Uterus (tissue), 2 donors: ENCODE results near the gene OBP2A.

Experiments used
- POLR2A ChIP-seq, 2 donors: fragments of 450-650 bp; IDR thresholded peaks; one replicate each; pipeline ENCODE4 v1.6.1; 2016; ENCODE audit warnings: antibody characterized with exemption in 2 of 2, mild to moderate bottlenecking in 1 of 2, moderate library complexity in 1 of 2
- TF ChIP-seq, protein P1 (sequence below), 4 experiments: fragments of 200-600 bp in 2 of 4; fragments of 450-650 bp in 2 of 4; sonication (generic) in 2 of 4; IDR thresholded peaks; one replicate each; pipeline ENCODE4 v1.5.1; 2016 to 2019; ENCODE audit warnings: antibody characterized with exemption in 4 of 4, mild to moderate bottlenecking in 2 of 4, moderate library complexity in 1 of 4

DNA sequence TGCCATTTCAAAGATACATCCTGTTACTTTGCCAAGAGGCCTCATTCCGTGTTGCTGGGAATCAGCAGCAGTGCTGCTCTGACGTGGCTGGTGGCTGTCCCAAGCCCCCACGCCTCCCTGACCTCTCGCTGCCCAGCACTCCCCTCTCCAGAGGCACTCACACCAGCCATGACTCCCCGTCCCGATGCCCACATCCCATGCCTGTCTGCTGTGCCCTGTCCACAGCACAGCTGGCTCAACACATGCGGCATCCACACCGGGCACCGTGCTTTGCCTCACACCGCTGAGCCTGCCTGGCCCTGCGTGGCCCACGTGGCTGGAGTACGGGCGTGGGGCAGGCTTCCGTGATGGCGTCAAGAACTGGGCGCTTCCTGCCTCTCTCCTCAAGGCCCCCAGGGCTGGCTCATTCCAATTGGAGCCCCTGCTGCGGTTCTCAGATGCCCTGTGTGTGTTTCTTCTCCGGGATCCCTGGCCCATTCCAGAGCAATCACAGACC, 32.5 kb upstream of the OBP2A start:
- TF ChIP-seq, protein P1, sequence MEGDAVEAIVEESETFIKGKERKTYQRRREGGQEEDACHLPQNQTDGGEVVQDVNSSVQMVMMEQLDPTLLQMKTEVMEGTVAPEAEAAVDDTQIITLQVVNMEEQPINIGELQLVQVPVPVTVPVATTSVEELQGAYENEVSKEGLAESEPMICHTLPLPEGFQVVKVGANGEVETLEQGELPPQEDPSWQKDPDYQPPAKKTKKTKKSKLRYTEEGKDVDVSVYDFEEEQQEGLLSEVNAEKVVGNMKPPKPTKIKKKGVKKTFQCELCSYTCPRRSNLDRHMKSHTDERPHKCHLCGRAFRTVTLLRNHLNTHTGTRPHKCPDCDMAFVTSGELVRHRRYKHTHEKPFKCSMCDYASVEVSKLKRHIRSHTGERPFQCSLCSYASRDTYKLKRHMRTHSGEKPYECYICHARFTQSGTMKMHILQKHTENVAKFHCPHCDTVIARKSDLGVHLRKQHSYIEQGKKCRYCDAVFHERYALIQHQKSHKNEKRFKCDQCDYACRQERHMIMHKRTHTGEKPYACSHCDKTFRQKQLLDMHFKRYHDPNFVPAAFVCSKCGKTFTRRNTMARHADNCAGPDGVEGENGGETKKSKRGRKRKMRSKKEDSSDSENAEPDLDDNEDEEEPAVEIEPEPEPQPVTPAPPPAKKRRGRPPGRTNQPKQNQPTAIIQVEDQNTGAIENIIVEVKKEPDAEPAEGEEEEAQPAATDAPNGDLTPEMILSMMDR (IDR thresholded peaks at IDR 0.05): no peak
- TF ChIP-seq POLR2A (IDR thresholded peaks at IDR 0.05): no peak
